Activated T-cell treated with anti-CD3 and anti-CD28 coated beads, Interleukin-2, amount 50 U/mL, for 72 hours (primary cell): Measurements from ENCODE around the gene FOXJ1. TPM values are rescaled to one million over a fixed set of nuclear protein-coding genes. Genes with fewer than 3 reads are reported as not detected.

Experiments used
- ATAC-seq, 2 donors: fragments of 150-1000 bp; cut with Tn5 transposase; replicated peaks in 1 of 2; 2 replicates each; pipeline ENCODE4 v1.10.0; 2021; ENCODE audit warnings: moderate library complexity in 2 of 2, mild to moderate bottlenecking in 1 of 2
- DNase-seq, 2 donors: peaks; one replicate each; pipeline ENCODE4 v3.0.0; 2021 to 2022; ENCODE audit warnings: mixed read lengths in 1 of 2
- H3K27ac Mint-ChIP-seq: one replicate; pipeline ENCODE4 v1.8.0; 2022; ENCODE audit warnings: mild to moderate bottlenecking, moderate library complexity, mixed read lengths
- H3K27me3 Mint-ChIP-seq: one replicate; pipeline ENCODE4 v1.8.0; 2022; ENCODE audit warnings: low read depth, mixed read lengths
- H3K36me3 Mint-ChIP-seq, 2 donors: one replicate each; pipeline ENCODE4 v1.8.0; 2022; ENCODE audit warnings: mixed read lengths in 2 of 2, mild to moderate bottlenecking in 1 of 2; ENCODE audit not compliant: insufficient read depth in 2 of 2
- H3K4me1 Mint-ChIP-seq: one replicate; pipeline ENCODE4 v1.8.0; 2022; ENCODE audit warnings: low read depth, mixed read lengths
- H3K4me3 Mint-ChIP-seq, 2 donors: one replicate each; pipeline ENCODE4 v1.8.0; 2022; ENCODE audit warnings: mild to moderate bottlenecking in 2 of 2, mixed read lengths in 2 of 2, moderate library complexity in 2 of 2
- H3K9me3 Mint-ChIP-seq, 2 donors: one replicate each; pipeline ENCODE4 v1.8.0; 2022; ENCODE audit warnings: mixed read lengths in 2 of 2
- total RNA-seq, 2 donors: library from RNA; stranded (reverse); gene quantifications; one replicate each; pipeline ENCODE4 v1.2.3, GENCODE V29; 2022

Gene FOXJ1
- total RNA-seq, 2 donors from 2014 or later: 1.4 to 1.5 TPM

DNA sequence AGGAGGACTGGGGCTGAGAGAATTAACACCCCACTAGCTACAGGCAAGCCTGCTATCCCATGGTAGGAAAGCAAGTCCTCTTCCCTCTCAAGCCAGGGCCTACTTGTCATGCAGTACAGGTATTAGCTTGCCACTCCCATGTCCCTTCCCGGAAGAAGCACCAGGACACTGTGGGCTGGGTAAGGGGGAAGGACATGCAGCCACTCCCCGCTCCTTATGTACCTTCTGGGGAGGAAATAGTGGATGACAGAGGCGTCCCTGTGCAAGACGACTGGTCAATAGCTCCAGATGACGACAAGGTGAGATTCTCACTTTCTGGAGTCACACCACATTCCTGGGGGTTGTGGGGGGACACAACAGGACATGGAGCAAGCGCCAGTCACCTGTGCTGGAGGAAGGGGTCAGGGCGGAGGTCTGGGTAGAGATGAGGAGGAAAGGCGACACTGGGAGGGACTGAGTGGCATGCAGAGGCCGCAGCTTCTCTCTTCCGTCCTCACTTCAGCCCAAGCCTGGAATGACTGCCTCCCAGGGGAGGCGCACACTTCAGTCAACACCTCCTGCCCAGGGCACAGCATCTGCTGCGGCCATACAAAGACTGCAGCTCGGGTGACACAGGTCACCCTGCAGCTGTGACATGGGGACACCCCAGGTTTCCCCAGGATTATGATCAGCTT lies 15.1 kb upstream of the FOXJ1 start:
- ATAC-seq (no peak), DNase-seq (no peak)
- Mint-ChIP-seq H3K4me3 (no peak overlapping the region), H3K27ac (no peak overlapping the region), H3K36me3 (peaks cover 9 to 28% of the 10 kb centered on the region in 2 donors), H3K4me1 (peaks cover 33% of the 10 kb centered on the region), H3K9me3 (no peaks in the 10 kb centered on the region), H3K27me3 (no peaks in the 10 kb centered on the region)

DNA sequence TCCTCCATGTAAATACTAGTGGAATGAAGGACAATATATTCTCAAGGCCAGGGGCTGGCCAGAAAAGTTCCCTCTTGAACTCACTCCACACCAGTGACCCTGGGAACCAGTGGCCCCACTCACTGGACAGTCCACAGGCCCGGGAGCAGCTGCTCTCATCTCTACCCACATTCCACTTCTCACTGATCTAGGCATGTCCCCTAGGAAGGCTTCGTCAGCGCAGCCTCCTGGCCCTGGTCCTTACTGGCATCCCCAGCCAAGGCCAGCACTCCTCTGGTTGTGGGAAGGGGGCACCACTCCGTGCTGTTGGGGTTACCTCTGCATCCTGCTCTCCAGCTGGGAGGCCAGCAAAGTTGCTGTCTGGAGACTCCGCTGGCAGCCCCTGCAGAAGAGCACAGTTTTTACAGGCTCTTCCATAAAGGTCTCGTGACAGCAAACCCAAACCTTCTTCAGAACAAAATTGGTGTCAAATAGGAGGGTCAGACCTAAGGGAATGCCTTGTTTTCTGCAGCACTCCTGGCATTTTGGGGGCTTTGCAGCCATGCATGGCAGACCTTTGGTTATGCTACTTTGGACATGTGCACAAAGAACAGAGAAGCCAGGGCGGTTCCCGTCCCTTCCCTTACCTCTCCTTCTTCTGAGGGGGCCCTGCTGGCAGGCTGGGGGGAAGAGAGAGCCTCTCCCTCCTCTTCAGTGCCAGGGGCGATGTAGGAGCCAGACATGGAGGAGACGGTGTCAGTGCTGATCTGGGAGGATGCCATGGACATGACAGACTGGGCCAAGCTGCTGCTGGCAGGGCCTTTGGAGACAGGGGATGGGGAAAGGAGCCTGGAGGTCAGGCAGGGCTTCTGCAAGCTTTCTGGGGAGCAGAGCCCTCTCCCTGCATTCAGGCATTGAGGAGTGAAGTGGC lies 14.1 kb upstream of the FOXJ1 start:
- Mint-ChIP-seq H3K4me3 (no peak overlapping the region), H3K4me1 (peaks cover 34% of the 10 kb centered on the region), H3K27me3 (no peaks in the 10 kb centered on the region), H3K27ac (no peak overlapping the region), H3K36me3 (peaks cover 12 to 28% of the 10 kb centered on the region in 2 donors), H3K9me3 (no peaks in the 10 kb centered on the region)
- DNase-seq (no peak), ATAC-seq (no peak)

DNA sequence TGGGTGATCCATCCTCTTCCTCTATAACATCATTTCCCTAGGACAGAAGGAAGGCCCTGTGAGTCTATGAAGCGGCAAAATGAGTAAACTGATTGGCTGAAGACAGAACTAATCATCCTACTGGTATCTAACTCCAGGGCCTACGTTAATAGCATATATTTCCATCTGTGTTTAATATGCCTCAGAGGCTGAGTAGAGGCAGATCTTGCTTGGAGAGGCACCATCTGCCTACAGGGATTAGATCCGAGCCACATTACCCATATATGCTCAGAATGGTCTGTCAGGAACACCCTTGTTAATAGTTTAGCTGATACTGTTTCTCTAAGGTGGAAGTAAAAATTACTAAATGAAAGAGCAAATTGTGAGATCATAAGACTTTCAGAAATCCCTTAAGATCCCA lies 13.2 kb upstream of the FOXJ1 start:
- H3K36me3 Mint-ChIP-seq: peaks cover 12 to 26% of the 10 kb centered on the region in 2 donors
- DNase-seq: no peak
- H3K27ac Mint-ChIP-seq: peak overlapping the region; percentile 64
- H3K4me1 Mint-ChIP-seq: peaks cover 34% of the 10 kb centered on the region
- ATAC-seq: no peak
- H3K4me3 Mint-ChIP-seq: no peak overlapping the region
- H3K9me3 Mint-ChIP-seq: no peaks in the 10 kb centered on the region
- no peaks in the 10 kb centered on the region for H3K27me3 Mint-ChIP-seq

DNA sequence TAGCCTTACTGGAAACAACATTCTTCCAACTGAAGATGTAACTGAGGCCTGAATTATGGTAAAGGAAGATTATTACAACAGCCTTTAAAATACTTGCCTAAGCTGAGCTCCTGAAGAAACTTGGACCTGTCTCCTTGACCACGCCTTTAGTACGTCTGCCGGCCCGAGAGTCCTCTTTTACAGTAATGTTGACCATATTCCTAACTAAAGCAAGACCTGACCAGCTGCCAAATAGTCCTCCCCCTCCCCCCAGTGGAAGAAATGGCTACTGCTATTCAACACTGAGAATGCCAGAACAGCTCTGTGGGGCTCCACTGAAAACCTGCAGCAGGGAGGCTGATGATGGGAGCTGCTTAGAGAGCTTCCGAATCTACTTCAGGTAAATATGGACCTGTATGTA lies 12.6 kb upstream of the FOXJ1 start:
- no peak overlapping the region for H3K4me3 Mint-ChIP-seq

DNA sequence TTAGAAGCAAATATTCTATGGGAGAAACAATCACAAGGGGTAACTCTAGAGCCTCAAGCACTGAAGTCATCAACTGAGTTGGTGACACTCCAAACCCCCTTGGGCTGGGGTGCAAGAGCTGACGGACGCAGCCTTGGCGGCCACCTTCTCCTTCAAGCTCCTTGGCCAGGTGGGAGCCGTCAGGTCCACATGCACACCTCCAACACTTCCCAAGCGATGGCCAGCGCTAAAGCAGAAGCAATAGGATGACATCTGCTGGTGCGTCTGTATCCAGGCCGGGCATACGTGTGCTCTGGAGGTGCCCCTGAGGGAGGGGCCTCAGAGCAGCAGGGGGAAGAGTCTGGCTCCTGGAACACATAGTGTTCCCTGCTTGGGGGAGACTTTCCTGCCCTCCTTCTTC lies 12.2 kb upstream of the FOXJ1 start:
- no peaks in the 10 kb centered on the region for H3K27me3 Mint-ChIP-seq
- DNase-seq (no peak), ATAC-seq (no peak)
- no peaks in the 10 kb centered on the region for H3K9me3 Mint-ChIP-seq
- H3K4me1 Mint-ChIP-seq: peaks cover 34% of the 10 kb centered on the region
- no peak overlapping the region for H3K27ac Mint-ChIP-seq
- H3K36me3 Mint-ChIP-seq: peaks cover 12 to 34% of the 10 kb centered on the region in 2 donors
- no peak overlapping the region for H3K4me3 Mint-ChIP-seq

More for the DNA sequence above, 12.6 kb upstream of the FOXJ1 start:
- Mint-ChIP-seq H3K27me3 (no peaks in the 10 kb centered on the region), H3K4me1 (peaks cover 34% of the 10 kb centered on the region), H3K36me3 (peaks cover 12 to 31% of the 10 kb centered on the region in 2 donors), H3K9me3 (no peaks in the 10 kb centered on the region), H3K27ac (peak overlapping the region; percentile 64)
- DNase-seq (no peak), ATAC-seq (no peak)

DNA sequence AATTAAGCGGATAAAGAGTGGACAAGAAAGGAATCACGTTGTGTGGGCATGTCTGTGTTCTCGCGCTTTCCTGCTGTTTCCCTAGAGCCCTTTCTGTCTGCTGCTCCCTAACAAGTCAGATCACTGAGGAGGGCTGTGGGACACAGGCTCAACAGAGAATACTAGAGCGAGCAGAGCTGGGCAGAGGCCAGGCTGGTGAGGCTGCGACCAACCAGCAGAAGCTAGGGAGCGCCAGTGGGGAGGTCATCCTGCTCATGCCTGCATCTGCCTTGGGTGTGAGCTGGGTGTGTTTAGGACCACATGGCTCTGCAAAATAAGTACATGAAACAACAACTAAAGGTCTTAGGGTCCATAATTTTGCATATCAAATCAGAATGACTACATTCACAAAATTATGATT lies 11.5 kb upstream of the FOXJ1 start:
- H3K9me3 Mint-ChIP-seq: no peaks in the 10 kb centered on the region
- H3K36me3 Mint-ChIP-seq: peaks cover 10 to 34% of the 10 kb centered on the region in 2 donors
- H3K27me3 Mint-ChIP-seq: no peaks in the 10 kb centered on the region
- no peak overlapping the region for H3K4me3 Mint-ChIP-seq
- H3K4me1 Mint-ChIP-seq: peaks cover 34% of the 10 kb centered on the region
- peak overlapping the region; percentile 70 for H3K27ac Mint-ChIP-seq
- ATAC-seq: no peak
- no peak for DNase-seq

DNA sequence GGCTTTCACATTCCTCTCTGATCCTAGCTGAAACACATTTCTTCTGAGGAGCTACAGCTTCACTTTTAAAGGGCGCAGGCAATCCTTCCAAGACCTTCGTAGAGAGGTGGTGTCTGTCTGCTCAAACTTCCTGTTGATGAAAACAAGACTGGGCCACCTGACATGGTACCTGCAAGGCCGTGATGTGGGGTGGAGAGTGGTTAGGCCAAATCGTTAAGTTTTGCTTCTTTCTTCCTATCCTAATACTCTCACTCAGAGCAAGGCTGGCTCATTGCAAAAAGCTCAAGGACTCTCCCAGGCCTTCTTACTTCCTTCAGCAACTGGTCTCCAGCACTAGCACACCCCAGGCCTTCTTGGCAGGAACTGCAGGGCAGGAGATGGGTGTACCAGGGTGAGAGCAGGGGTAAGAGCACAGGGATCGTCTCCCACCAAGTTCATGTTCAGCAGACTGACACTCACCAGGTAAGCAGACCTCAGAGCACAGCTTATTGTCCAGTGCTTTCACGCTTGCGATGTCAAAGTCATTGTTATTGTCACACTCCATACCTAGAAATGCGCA lies 10.9 kb upstream of the FOXJ1 start:
- H3K27ac Mint-ChIP-seq: peak overlapping the region; percentile 70
- H3K4me3 Mint-ChIP-seq: no peak overlapping the region
- DNase-seq (no peak), ATAC-seq (no peak)
- peaks cover 6 to 32% of the 10 kb centered on the region in 2 donors for H3K36me3 Mint-ChIP-seq
- H3K9me3 Mint-ChIP-seq: no peaks in the 10 kb centered on the region
- H3K27me3 Mint-ChIP-seq: no peaks in the 10 kb centered on the region
- H3K4me1 Mint-ChIP-seq: peaks cover 34% of the 10 kb centered on the region

DNA sequence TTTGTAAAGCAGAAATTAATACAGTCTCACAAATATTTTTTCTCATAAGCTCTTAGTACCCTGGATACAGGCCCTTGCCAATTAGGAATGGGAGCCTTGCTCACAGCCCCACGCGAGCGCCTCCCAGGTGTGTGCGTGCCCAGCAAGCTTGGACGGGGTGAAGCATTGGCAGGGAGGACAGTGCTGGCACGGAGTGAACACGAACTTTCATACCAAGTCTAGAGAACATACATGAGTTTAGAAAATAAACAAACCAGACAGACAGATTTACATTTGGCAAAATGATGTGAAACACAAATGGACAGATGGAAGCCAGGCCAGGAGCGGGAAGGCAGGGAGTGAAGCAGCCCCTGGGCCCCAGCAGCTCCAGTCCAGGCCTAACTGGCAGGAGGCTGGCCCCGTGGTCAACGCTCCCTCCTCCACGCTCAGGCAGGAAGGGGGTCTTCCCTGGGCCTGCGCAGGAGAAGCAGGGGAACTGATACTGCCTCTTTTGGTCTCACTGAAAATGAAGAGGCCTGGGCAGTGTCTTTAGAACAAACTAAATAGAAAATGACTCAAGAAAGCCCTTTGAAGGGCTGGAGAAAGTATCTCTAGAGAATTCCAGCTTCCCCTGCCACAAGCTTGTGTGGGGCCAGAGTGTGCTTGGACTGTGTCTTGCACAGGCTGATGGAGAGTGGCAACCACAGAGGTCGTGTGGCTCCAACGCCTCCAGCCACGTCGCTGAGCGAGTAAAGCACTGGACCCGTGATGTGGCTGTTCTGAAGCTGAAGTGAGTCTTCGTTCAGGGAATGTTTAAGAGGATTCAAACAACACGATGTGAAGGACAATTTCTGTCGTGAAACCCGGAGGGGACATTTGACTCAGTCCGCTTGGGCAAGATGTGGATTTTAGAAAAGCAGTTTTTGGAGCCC lies 9.9 kb upstream of the FOXJ1 start:
- Mint-ChIP-seq H3K9me3 (no peaks in the 10 kb centered on the region), H3K27me3 (no peaks in the 10 kb centered on the region), H3K36me3 (peaks cover 6 to 29% of the 10 kb centered on the region in 2 donors), H3K4me1 (peaks cover 44% of the 10 kb centered on the region), H3K4me3 (no peak overlapping the region), H3K27ac (peak overlapping the region; percentile 85)
- DNase-seq (no peak), ATAC-seq (no peak)

DNA sequence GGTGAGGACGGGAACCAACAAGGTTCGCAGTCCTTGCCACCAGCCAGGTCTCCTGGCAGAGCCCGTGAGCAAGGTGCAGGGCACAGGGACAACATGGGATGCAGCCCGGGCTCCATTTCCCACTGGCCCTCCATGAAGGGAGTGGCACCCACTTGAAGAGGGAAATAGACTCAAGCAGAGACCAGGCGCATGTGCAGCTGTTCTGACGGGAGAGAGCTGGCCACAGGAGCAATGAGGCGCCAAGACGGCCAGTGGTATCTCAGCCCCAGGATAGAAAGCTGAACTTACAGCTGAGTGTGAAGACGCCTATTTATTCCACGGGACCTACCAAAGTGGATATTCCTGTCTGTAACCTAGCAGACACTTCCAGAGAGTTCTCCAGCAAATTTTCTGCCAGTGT lies 8.2 kb upstream of the FOXJ1 start:
- peaks cover 6 to 23% of the 10 kb centered on the region in 2 donors for H3K36me3 Mint-ChIP-seq
- H3K27ac Mint-ChIP-seq: no peak overlapping the region
- H3K4me1 Mint-ChIP-seq: peaks cover 59% of the 10 kb centered on the region
- no peaks in the 10 kb centered on the region for H3K9me3 Mint-ChIP-seq
- H3K27me3 Mint-ChIP-seq: no peaks in the 10 kb centered on the region
- DNase-seq: no peak
- no peak for ATAC-seq
- H3K4me3 Mint-ChIP-seq: no peak overlapping the region

DNA sequence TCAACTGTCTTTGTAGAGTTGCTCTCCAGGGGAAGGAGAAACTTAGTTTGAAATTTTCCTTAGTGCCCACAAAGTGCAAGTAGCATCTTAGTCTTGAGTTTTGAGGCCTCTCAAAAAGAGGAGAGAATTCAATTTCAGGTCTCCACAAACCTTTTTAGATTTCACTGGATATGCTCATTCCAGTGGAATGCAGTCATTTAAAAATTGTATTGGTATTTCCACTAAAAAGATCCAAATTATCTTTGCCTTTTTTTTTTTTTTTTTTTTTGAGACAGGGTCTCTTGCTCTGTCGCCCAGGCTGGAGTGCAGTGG lies 6.9 kb upstream of the FOXJ1 start:
- Mint-ChIP-seq H3K9me3 (no peaks in the 10 kb centered on the region), H3K4me1 (peaks cover 60% of the 10 kb centered on the region), H3K27ac (no peak overlapping the region), H3K4me3 (no peak overlapping the region), H3K36me3 (peaks cover 5 to 23% of the 10 kb centered on the region in 2 donors), H3K27me3 (no peaks in the 10 kb centered on the region)
- DNase-seq (no peak), ATAC-seq (no peak)

DNA sequence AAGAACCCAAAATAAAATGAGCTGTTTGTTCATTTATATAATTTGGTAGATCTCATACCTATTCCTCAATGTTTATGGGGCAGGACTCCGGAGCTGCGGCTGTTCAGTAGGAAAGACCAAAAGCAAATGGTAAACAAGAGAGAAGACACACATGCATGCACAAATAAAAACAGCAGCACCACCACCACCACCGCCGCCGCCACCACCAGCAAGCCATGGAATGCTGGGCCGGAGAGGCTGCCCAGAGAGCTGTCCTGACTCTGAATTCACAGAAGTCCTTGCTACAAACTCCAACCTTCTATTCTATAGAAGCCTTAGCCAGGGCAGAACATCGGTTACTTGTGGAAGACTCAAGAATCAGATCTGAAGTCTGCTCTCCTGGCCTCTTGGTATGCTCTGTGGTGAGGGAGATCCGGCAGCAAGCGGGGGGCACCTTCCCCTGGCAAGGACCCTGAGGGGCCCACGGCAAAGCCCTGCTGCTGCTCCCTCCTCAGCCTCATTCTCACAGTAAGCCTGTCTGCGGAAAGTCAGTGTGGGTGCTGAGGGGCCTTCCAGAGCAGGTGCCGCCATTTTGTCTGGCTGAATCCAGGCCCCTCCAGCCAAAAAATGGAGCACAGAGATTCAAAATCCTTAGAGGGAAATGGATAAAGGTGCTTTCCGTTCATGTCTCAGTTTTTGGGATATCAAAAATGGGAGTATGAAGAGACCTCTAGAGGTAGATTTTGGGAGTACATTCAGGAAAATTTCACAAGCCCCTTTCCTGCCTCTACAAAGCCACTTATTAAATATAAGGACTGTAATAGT lies 6.4 kb upstream of the FOXJ1 start:
- H3K4me1 Mint-ChIP-seq: peaks cover 60% of the 10 kb centered on the region
- peaks cover 5 to 22% of the 10 kb centered on the region in 2 donors for H3K36me3 Mint-ChIP-seq
- H3K27me3 Mint-ChIP-seq: no peaks in the 10 kb centered on the region
- no peaks in the 10 kb centered on the region for H3K9me3 Mint-ChIP-seq
- DNase-seq (no peak), ATAC-seq (no peak)
- no peak overlapping the region for H3K4me3 Mint-ChIP-seq
- no peak overlapping the region for H3K27ac Mint-ChIP-seq
